Large intestine (tissue), 3 donors: Measurements from ENCODE around the gene ZNF407. TPM values are rescaled to one million over a fixed set of nuclear protein-coding genes. Genes with fewer than 3 reads are reported as not detected.

Experiments
- DNase-seq, 2 donors: peaks; one replicate each; pipeline versions ENCODE4 v3.0.0 to v3.0.0-alpha.2; 2013
- H3K27ac ChIP-seq: one replicate; pipeline ENCODE4 v1.5.1; 2013; ENCODE audit warnings: low read length
- H3K27me3 ChIP-seq: 2 replicates; pipeline ENCODE4 v1.6.1; 2013; ENCODE audit warnings: low read length; ENCODE audit not compliant: control insufficient read depth, insufficient read depth
- H3K36me3 ChIP-seq: 2 replicates; pipeline ENCODE4 v1.6.1; 2013; ENCODE audit warnings: low read length; ENCODE audit not compliant: control insufficient read depth, insufficient read depth
- H3K4me1 ChIP-seq: one replicate; pipeline ENCODE4 v1.6.1; 2013; ENCODE audit warnings: low read length; ENCODE audit not compliant: control insufficient read depth, insufficient read depth
- H3K4me3 ChIP-seq: one replicate; pipeline ENCODE4 v1.5.1; 2013; ENCODE audit warnings: low read length
- H3K9me3 ChIP-seq: one replicate; pipeline ENCODE4 v1.6.1; 2013; ENCODE audit warnings: mild to moderate bottlenecking, low read depth, low read length, moderate library complexity; ENCODE audit not compliant: control insufficient read depth
- WGBS: methylation state at CpG from one replicate; pipeline ENCODE4 v1.1.5; 2013; ENCODE audit warnings: low lambda C conversion rate; ENCODE audit not compliant: insufficient coverage; 5-methylcytosine and 5-hydroxymethylcytosine counted together
- polyA plus RNA-seq: library from polyadenylated mRNA; unstranded; fragments of 120-200 nt; gene quantifications from one replicate; pipeline ENCODE4 v1.2.1, GENCODE V29; 2013

The ZNF407 gene
- polyA plus RNA-seq, 1 donor: 6.6 TPM

DNA sequence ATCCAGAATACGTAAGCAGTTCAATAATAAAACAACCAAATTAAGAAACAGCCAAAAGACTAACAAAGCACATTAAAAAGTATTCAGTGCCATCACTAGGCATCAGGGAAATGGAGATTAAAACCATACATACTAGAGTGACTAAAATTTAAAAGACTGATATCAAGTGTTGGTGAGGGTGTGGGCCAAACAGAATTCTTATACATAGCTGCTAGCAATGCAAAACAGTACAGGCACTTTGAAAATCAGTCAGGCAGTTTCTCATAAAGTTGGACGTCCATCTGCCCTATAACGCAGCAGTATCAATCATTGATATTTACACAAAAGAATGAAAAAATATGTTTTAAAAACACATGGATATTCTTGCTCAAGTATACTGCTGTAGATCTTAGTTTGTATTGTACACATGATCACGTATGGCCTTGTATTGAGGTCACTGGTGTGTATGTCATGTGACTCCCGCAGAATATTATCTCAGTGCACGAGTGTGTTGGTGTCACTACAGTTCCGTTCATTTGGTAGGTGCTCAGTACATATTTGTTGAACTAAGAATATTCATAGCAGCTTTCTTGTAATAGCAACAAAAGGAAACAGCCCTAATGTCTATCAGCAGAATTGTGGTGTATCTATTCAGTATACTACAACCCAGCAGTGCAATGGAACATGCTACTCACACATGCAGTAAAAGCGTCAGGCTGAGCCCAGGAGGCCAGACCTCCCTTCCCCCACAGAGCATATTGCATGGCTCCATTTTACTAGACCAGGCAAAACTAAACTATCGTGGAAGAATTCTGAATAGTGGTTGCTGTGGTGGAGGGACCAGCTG, 28.6 kb downstream of the ZNF407 start:
- Histone ChIP-seq H3K36me3 (no peaks in the 10 kb centered on the region), H3K4me1 (no peaks in the 10 kb centered on the region), H3K27ac (no peak overlapping the region), H3K9me3 (no peaks in the 10 kb centered on the region), H3K27me3 (no peaks in the 10 kb centered on the region), H3K4me3 (no peak overlapping the region)
- DNase-seq: no peak
- 66% methylated on average over 3 of the region's 9 CpGs for WGBS

- Histone ChIP-seq H3K36me3 (peaks cover 17% of the 10 kb centered on the region), H3K27ac (no peak overlapping the region), H3K9me3 (no peaks in the 10 kb centered on the region), H3K27me3 (no peaks in the 10 kb centered on the region), H3K4me1 (no peaks in the 10 kb centered on the region), H3K4me3 (no peak overlapping the region)
- WGBS: 100% methylated on average over 3 of the region's 6 CpGs
- DNase-seq: no peak
Measured at GRCh38 chr18:74630804-74631203, 33.1 kb downstream of the ZNF407 start.

- Histone ChIP-seq H3K9me3 (no peaks in the 10 kb centered on the region), H3K36me3 (peaks cover 17% of the 10 kb centered on the region), H3K4me1 (no peaks in the 10 kb centered on the region), H3K27ac (no peak overlapping the region), H3K4me3 (no peak overlapping the region), H3K27me3 (no peaks in the 10 kb centered on the region)
- no peak for DNase-seq
- WGBS: no CpG with 5 or more reads among the region's 2 CpGs
Measured at GRCh38 chr18:74631212-74631611, 33.5 kb downstream of the ZNF407 start.

DNA sequence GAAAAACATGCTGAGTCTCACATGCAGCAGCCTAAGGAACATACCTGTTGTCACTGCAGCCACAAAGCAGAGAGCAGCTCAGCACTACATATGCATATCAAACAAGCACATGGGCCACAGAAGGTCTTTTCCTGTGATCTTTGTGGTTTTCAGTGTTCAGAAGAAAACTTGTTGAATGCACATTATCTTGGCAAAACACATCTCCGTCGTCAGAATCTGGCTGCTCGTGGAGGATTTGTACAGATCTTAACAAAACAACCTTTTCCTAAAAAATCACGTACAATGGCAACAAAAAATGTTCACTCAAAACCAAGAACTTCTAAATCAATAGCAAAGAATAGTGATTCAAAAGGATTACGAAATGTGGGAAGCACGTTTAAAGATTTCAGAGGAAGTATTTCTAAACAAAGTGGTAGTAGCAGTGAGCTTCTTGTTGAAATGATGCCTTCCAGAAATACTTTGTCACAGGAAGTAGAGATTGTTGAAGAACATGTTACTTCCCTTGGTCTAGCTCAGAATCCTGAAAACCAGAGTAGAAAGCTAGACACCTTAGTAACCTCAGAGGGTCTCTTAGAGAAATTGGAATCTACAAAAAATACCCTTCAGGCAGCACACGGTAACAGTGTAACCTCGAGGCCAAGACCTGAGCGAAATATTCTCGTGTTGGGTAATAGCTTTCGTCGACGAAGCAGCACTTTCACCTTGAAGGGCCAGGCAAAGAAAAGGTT, 34.1 kb downstream of the ZNF407 start:
- no peak for DNase-seq
- 79% methylated on average over 3 of the region's 13 CpGs for WGBS
- H3K9me3 ChIP-seq: no peaks in the 10 kb centered on the region
- H3K27ac ChIP-seq: no peak overlapping the region
- H3K4me1 ChIP-seq: no peaks in the 10 kb centered on the region
- H3K27me3 ChIP-seq: no peaks in the 10 kb centered on the region
- no peak overlapping the region for H3K4me3 ChIP-seq
- H3K36me3 ChIP-seq: peaks cover 17% of the 10 kb centered on the region

DNA sequence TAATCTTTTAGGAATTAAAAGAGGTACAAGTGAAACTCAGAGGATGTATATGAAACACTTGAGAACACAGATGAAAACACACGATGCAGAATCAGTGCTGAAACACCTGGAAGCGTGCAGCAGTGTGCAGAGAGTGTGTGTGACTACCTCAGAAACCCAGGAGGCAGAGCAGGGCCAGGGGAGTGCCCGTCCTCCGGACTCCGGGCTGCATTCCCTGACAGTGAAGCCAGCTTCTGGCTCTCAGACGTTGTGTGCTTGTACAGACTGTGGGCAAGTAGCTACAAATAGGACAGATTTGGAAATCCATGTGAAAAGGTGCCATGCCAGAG, 34.6 kb downstream of the ZNF407 start:
- DNase-seq: no peak
- no peak overlapping the region for H3K27ac ChIP-seq
- no peaks in the 10 kb centered on the region for H3K4me1 ChIP-seq
- peaks cover 17% of the 10 kb centered on the region for H3K36me3 ChIP-seq
- no peak overlapping the region for H3K4me3 ChIP-seq
- no peaks in the 10 kb centered on the region for H3K27me3 ChIP-seq
- WGBS: no CpG with 5 or more reads among the region's 6 CpGs
- H3K9me3 ChIP-seq: no peaks in the 10 kb centered on the region

GRCh38 chr18:74632856-74633255, 35.2 kb downstream of the ZNF407 start:
- Histone ChIP-seq H3K27me3 (no peaks in the 10 kb centered on the region), H3K27ac (no peak overlapping the region), H3K9me3 (no peaks in the 10 kb centered on the region), H3K4me3 (no peak overlapping the region), H3K4me1 (no peaks in the 10 kb centered on the region), H3K36me3 (peaks cover 17% of the 10 kb centered on the region)
- no peak for DNase-seq
- 100% methylated on average over 3 of the region's 4 CpGs for WGBS

GRCh38 chr18:74633652-74634352, 36.1 kb downstream of the ZNF407 start:
- H3K27ac ChIP-seq: no peak overlapping the region
- no CpG with 5 or more reads among the region's 13 CpGs for WGBS
- H3K4me3 ChIP-seq: no peak overlapping the region
- H3K36me3 ChIP-seq: peaks cover 17% of the 10 kb centered on the region
- H3K4me1 ChIP-seq: no peaks in the 10 kb centered on the region
- H3K27me3 ChIP-seq: no peaks in the 10 kb centered on the region
- no peaks in the 10 kb centered on the region for H3K9me3 ChIP-seq
- no peak for DNase-seq

- H3K4me1 ChIP-seq: no peaks in the 10 kb centered on the region
- no peak overlapping the region for H3K4me3 ChIP-seq
- H3K36me3 ChIP-seq: peaks cover 17% of the 10 kb centered on the region
- no peaks in the 10 kb centered on the region for H3K9me3 ChIP-seq
- WGBS: no CpG with 5 or more reads among the region's 15 CpGs
- no peak for DNase-seq
- H3K27me3 ChIP-seq: no peaks in the 10 kb centered on the region
- H3K27ac ChIP-seq: no peak overlapping the region
Measured at GRCh38 chr18:74635224-74635975, 37.7 kb downstream of the ZNF407 start.

DNA sequence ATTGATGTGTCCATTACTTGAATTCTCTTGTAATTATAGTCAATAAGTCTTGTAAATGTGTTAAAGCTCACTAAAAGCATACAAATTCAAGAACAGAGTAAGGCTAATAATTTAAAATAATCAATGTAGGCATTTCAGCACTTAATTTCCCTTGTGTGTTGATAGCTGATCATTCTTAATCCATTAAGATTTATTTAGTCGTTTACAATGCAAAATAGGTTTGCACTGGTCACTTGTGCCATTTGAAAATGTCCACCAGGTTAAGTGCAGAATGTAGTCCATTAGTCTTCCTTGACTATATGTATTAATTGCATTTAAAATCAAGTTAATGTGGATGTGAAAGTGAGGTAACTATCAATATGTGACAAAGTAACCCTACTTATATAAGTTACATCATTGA, 39.4 kb downstream of the ZNF407 start:
- no peaks in the 10 kb centered on the region for H3K4me1 ChIP-seq
- no peak for DNase-seq
- H3K27ac ChIP-seq: no peak overlapping the region
- no peaks in the 10 kb centered on the region for H3K9me3 ChIP-seq
- H3K4me3 ChIP-seq: no peak overlapping the region
- WGBS: no CpG with 5 or more reads among the region's 1 CpG
- peaks cover 14% of the 10 kb centered on the region for H3K36me3 ChIP-seq
- no peaks in the 10 kb centered on the region for H3K27me3 ChIP-seq

DNA sequence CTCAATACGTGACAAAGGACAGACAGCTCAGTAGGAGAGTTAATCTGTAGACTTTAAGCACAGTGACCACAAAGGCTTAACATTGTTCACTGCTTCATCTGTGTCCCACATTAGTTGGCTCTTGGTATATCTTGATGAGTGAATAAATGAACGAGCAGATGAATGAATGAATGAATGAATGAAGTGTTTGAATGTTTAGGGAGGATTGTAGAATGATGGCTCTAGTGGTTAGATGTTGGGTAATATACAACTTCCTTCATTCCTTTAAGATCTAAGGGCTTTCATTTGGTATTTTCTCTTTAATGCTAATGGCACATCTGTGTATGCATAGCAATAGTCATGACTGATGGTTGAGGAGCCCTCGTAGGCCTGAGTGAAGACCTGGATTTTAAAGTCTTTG, 40.5 kb downstream of the ZNF407 start:
- Histone ChIP-seq H3K4me3 (no peak overlapping the region), H3K36me3 (peaks cover 9% of the 10 kb centered on the region), H3K27me3 (no peaks in the 10 kb centered on the region), H3K4me1 (no peaks in the 10 kb centered on the region), H3K27ac (no peak overlapping the region), H3K9me3 (no peaks in the 10 kb centered on the region)
- 92% methylated on average over 3 of the region's 3 CpGs for whole genome bisulfite sequencing
- DNase-seq: no peak
